WTC11 (cell line): ENCODE results near the gene PIWIL1.

Experiments
- MXD4 ChIP-seq: fragments of 250-450 bp; sonication (Bioruptor Pico); IDR thresholded peaks from 2 replicates; pipeline ENCODE4 v1.8.0; 2021; ENCODE audit warnings: mild to moderate bottlenecking, moderate library complexity, borderline replicate concordance
- ZNF512 ChIP-seq: sonication (generic); formaldehyde crosslinking; IDR thresholded peaks from 2 replicates; pipeline ENCODE4 v1.8.1; 2022; ENCODE audit warnings: missing genetic modification reagents, borderline replicate concordance

- no peak for TF ChIP-seq ZNF512 (CRISPR knock-in tag)
- no peak for TF ChIP-seq MXD4
Measured at GRCh38 chr12:130382818-130383217, 45.1 kb downstream of the PIWIL1 start.
